Neural cell (in vitro differentiated cells): ENCODE measurements around the gene TBC1D10A. TPM values are rescaled to one million over a fixed set of nuclear protein-coding genes. Genes with fewer than 3 reads are reported as not detected.

Source experiments
- H2AFZ ChIP-seq: fragments of 200-600, 300-800 bp; sonication (generic), shearing (Covaris generic); 2 replicates; pipeline ENCODE4 v1.6.0; 2014; ENCODE audit warnings: low read depth, mild to moderate bottlenecking, antibody characterized with exemption, low read length, moderate library complexity
- H3F3A ChIP-seq: fragments of 200-600 bp; shearing (Covaris generic); 2 replicates; pipeline ENCODE4 v1.6.1; 2016; ENCODE audit warnings: mild to moderate bottlenecking, moderate library complexity, mixed read lengths, antibody characterized with exemption, low read length; ENCODE audit not compliant: insufficient read depth, poor library complexity, severe bottlenecking
- H3K27ac ChIP-seq: fragments of 200-600, 300-800 bp; sonication (generic), shearing (Covaris generic); 2 replicates; pipeline ENCODE4 v1.5.1; 2014; ENCODE audit warnings: mild to moderate bottlenecking, low read length, moderate library complexity
- H3K27me3 ChIP-seq: fragments of 300-800, 200-600 bp; sonication (generic), shearing (Covaris generic); 2 replicates; pipeline ENCODE4 v1.6.0; 2014; ENCODE audit warnings: mild to moderate bottlenecking, low read depth, low read length, moderate library complexity; ENCODE audit not compliant: insufficient read depth
- H3K36me3 ChIP-seq: fragments of 300-800, 200-600 bp; sonication (generic), shearing (Covaris generic); 2 replicates; pipeline ENCODE4 v1.5.1; 2014; ENCODE audit warnings: mild to moderate bottlenecking, antibody characterized with exemption, low read length, moderate library complexity; ENCODE audit not compliant: insufficient read depth
- H3K4me2 ChIP-seq: fragments of 300-800, 200-600 bp; sonication (generic), shearing (Covaris generic); 2 replicates; pipeline ENCODE4 v1.6.0; 2014; ENCODE audit warnings: mild to moderate bottlenecking, low read length
- H3K4me3 ChIP-seq: fragments of 300-800, 200-600 bp; sonication (generic), shearing (Covaris generic); 2 replicates; pipeline ENCODE4 v1.5.1; 2014; ENCODE audit warnings: mild to moderate bottlenecking, low read length, moderate library complexity
- H3K79me2 ChIP-seq: fragments of 200-600 bp; shearing (Covaris generic); replicated peaks from 2 replicates; pipeline ENCODE4 v1.6.0; 2014; ENCODE audit warnings: mild to moderate bottlenecking, low read length, moderate library complexity; ENCODE audit not compliant: insufficient read depth
- H3K9ac ChIP-seq: fragments of 300-800, 200-600 bp; sonication (generic), shearing (Covaris generic); 2 replicates; pipeline ENCODE4 v1.6.1; 2016; ENCODE audit warnings: mild to moderate bottlenecking, low read length, mixed read lengths
- H3K9me2 ChIP-seq: fragments of 200-600 bp; shearing (Covaris generic); 2 replicates; pipeline ENCODE4 v1.6.1; 2016; ENCODE audit warnings: mild to moderate bottlenecking, low read length, mixed read lengths; ENCODE audit not compliant: insufficient read depth
- H3K9me3 ChIP-seq: fragments of 200-600, 300-800 bp; sonication (generic), shearing (Covaris generic); 2 replicates; pipeline ENCODE4 v1.6.1; 2016; ENCODE audit warnings: mild to moderate bottlenecking, mixed run types, low read length, moderate library complexity, mixed read lengths
- H4K20me1 ChIP-seq: fragments of 200-600 bp; shearing (Covaris generic); 2 replicates; pipeline ENCODE4 v1.6.1; 2016; ENCODE audit warnings: mild to moderate bottlenecking, mixed run types; ENCODE audit not compliant: insufficient read depth
- EP300 ChIP-seq: fragments of 450-650 bp; conservative IDR thresholded peaks from 2 replicates; pipeline ENCODE4 v1.6.1; 2014; ENCODE audit warnings: antibody characterized with exemption, mild to moderate bottlenecking, moderate library complexity; ENCODE audit not compliant: poor library complexity, severe bottlenecking
- EZH2 ChIP-seq: fragments of 200-600, 300-800 bp; shearing (Covaris generic), sonication (generic); IDR thresholded peaks from 2 replicates; pipeline ENCODE4 v1.6.1; 2014; ENCODE audit warnings: antibody characterized with exemption, low read length, borderline replicate concordance, mild to moderate bottlenecking; ENCODE audit not compliant: insufficient read depth, poor library complexity, severe bottlenecking
- MXI1 ChIP-seq: fragments of 450-650 bp; conservative IDR thresholded peaks from 2 replicates; pipeline ENCODE4 v1.6.1; 2014; ENCODE audit warnings: antibody characterized with exemption, mild to moderate bottlenecking; ENCODE audit not compliant: poor library complexity, severe bottlenecking
- POLR2AphosphoS5 ChIP-seq: IDR thresholded peaks from 2 replicates; pipeline ENCODE4 v1.6.1; 2012
- RAD21 ChIP-seq: fragments of 450-650 bp; conservative IDR thresholded peaks from 2 replicates; pipeline ENCODE4 v1.6.1; 2014; ENCODE audit warnings: antibody characterized with exemption, mild to moderate bottlenecking, moderate library complexity
- SMC3 ChIP-seq: fragments of 450-650 bp; conservative IDR thresholded peaks from 2 replicates; pipeline ENCODE4 v1.6.1; 2014; ENCODE audit warnings: antibody characterized with exemption, mild to moderate bottlenecking, moderate library complexity; ENCODE audit not compliant: poor library complexity
- TAF1 ChIP-seq: IDR thresholded peaks from 2 replicates; pipeline ENCODE4 v1.6.1; 2012; ENCODE audit warnings: low read depth
- polyA plus RNA-seq: library from polyadenylated mRNA; depleted of rRNA; stranded (reverse); fragments of >200 nt; gene quantifications from 2 replicates; pipeline ENCODE4 v1.2.3, GENCODE V29; 2014
- TF ChIP-seq, protein P1 (sequence below): IDR thresholded peaks from 2 replicates; pipeline ENCODE4 v1.6.1; 2012; ENCODE audit warnings: borderline replicate concordance
- TF ChIP-seq, protein P2 (sequence below): fragments of 450-650 bp; IDR thresholded peaks from 2 replicates; pipeline ENCODE4 v1.5.1; 2014; ENCODE audit warnings: antibody characterized with exemption, mild to moderate bottlenecking, moderate library complexity; ENCODE audit not compliant: poor library complexity, severe bottlenecking

The TBC1D10A gene
- polyA plus RNA-seq, 1 donor from 2014 or later = 11.9 TPM

DNA sequence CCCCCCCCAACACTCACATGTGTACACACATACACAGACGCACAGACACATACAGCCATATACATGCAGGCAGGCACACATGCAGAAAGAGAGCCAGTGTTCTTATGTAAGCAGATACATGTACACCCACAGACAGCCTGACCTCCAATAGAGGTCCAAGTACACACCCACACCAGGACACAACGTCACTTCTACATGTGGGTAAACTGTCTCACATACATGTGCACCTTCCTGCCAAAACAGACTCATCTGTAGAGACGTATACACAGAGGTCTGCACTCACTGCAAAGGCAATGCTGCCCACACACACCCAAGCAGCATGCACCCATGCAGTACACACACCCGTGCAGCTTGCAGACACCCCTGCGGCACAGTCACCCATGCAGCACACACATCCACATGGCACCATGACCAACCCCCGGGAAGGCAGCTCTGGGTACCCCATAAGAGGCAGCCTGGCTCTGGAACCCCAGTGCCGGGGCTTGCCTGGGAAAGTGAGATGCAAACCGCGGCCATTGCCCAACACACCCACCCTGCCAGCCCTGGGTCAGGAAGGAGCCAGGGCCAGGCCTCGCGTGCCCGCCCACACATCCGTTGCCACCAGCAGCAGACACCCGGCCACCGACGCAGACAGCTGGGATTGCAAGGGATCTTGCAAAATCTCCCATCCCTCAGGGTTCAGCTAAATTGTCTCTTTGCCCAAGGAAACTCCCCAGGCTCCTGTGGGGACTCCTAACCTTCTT, 47.5 kb downstream of the TBC1D10A start:
- no peak for TF ChIP-seq MXI1
- TF ChIP-seq TAF1 = no peak
- TF ChIP-seq SMC3 = no peak
- TF ChIP-seq, protein P1, sequence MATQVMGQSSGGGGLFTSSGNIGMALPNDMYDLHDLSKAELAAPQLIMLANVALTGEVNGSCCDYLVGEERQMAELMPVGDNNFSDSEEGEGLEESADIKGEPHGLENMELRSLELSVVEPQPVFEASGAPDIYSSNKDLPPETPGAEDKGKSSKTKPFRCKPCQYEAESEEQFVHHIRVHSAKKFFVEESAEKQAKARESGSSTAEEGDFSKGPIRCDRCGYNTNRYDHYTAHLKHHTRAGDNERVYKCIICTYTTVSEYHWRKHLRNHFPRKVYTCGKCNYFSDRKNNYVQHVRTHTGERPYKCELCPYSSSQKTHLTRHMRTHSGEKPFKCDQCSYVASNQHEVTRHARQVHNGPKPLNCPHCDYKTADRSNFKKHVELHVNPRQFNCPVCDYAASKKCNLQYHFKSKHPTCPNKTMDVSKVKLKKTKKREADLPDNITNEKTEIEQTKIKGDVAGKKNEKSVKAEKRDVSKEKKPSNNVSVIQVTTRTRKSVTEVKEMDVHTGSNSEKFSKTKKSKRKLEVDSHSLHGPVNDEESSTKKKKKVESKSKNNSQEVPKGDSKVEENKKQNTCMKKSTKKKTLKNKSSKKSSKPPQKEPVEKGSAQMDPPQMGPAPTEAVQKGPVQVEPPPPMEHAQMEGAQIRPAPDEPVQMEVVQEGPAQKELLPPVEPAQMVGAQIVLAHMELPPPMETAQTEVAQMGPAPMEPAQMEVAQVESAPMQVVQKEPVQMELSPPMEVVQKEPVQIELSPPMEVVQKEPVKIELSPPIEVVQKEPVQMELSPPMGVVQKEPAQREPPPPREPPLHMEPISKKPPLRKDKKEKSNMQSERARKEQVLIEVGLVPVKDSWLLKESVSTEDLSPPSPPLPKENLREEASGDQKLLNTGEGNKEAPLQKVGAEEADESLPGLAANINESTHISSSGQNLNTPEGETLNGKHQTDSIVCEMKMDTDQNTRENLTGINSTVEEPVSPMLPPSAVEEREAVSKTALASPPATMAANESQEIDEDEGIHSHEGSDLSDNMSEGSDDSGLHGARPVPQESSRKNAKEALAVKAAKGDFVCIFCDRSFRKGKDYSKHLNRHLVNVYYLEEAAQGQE = no peak
- TF ChIP-seq EZH2 = no peak
- TF ChIP-seq, protein P2, sequence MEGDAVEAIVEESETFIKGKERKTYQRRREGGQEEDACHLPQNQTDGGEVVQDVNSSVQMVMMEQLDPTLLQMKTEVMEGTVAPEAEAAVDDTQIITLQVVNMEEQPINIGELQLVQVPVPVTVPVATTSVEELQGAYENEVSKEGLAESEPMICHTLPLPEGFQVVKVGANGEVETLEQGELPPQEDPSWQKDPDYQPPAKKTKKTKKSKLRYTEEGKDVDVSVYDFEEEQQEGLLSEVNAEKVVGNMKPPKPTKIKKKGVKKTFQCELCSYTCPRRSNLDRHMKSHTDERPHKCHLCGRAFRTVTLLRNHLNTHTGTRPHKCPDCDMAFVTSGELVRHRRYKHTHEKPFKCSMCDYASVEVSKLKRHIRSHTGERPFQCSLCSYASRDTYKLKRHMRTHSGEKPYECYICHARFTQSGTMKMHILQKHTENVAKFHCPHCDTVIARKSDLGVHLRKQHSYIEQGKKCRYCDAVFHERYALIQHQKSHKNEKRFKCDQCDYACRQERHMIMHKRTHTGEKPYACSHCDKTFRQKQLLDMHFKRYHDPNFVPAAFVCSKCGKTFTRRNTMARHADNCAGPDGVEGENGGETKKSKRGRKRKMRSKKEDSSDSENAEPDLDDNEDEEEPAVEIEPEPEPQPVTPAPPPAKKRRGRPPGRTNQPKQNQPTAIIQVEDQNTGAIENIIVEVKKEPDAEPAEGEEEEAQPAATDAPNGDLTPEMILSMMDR = no peak
- TF ChIP-seq POLR2AphosphoS5 = no peak
- no peak for TF ChIP-seq EP300
- no peak for TF ChIP-seq RAD21
- no peaks in the 10 kb centered on the region for H3K9me3 ChIP-seq
- H3K36me3 ChIP-seq = no peaks in the 10 kb centered on the region
- H3K9ac ChIP-seq = no peak overlapping the region
- no peak overlapping the region for H2AFZ ChIP-seq
- no peaks in the 10 kb centered on the region for H3F3A ChIP-seq
- H3K79me2 ChIP-seq = no peaks in the 10 kb centered on the region
- no peak overlapping the region for H3K4me3 ChIP-seq
- H3K27me3 ChIP-seq = no peaks in the 10 kb centered on the region
- H3K9me2 ChIP-seq = no peaks in the 10 kb centered on the region
- H3K27ac ChIP-seq = no peak overlapping the region
- no peak overlapping the region for H3K4me2 ChIP-seq
- no peaks in the 10 kb centered on the region for H4K20me1 ChIP-seq

DNA sequence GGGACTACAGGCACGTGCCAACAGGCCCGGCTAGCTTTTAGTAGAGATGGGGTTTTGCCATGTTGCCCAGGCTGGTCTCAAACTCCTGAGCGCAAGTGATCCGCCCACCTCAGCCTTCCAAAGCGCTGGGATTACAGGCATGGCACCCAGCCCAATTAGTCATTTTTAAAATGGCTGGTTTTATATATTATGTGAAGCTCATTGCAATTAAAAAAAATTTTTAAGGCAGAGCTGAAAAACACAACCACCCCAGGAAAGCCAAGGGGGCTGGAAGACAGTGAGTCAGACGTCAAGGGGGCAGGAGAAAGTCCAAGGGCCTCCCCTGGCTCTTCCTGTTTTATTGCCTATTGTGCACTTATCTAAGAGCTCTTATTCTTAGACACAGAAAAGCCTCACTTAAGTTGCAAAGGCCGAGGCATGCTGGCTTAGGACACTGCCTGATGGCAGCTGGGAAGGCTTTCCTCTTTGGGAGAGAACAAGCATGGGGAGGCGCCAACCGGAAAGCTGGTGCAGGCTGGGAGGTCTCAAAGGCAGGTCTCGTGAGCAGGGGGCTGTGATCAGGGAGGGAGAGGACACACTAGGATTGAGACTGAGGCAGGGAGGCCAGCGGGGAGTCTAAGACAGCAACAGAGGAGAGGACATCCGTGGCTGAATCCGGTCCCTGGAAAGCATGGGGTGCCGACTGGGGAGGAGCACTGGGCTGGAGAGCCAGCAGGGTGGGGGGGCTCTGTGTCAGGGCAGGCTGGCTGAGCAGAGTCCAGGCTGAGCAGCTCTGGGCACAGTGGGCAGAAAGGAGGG, 49.0 kb downstream of the TBC1D10A start:
- Histone ChIP-seq H3K4me2 (no peak overlapping the region), H3K9me2 (no peaks in the 10 kb centered on the region), H3K79me2 (no peaks in the 10 kb centered on the region), H2AFZ (no peak overlapping the region), H3K9me3 (no peaks in the 10 kb centered on the region), H3F3A (no peaks in the 10 kb centered on the region), H3K27me3 (no peaks in the 10 kb centered on the region), H3K27ac (no peak overlapping the region), H4K20me1 (no peaks in the 10 kb centered on the region), H3K36me3 (no peaks in the 10 kb centered on the region), H3K4me3 (no peak overlapping the region), H3K9ac (no peak overlapping the region)
- TF ChIP-seq TAF1 (no peak), SMC3 (no peak), POLR2AphosphoS5 (no peak)
- TF ChIP-seq, protein P1 = no peak
- TF ChIP-seq, protein P2 = no peak
